IMR-90 (cell line): Measurements from ENCODE around the gene CDH12. TPM values are rescaled to one million over a fixed set of nuclear protein-coding genes. Genes with fewer than 3 reads are reported as not detected.

Experiments used
- ATAC-seq: fragments of 200-7000 bp; cut with Tn5 transposase; 2 replicates; pipeline ENCODE4 v1.9.1; 2020; ENCODE audit warnings: low read depth, mild to moderate bottlenecking, moderate library complexity
- BruUV-seq: library from RNA; stranded (reverse); fragments of 400-500 nt; replicated peaks from 2 replicates; lab custom pipeline; 2021; lab: Mats Ljungman, UMichigan
- CTCF ChIA-PET: fragments of 300-600 bp; formaldehyde crosslinking; extraction: SDS; loops from one replicate; lab custom pipeline; 2021; ENCODE audit warnings: antibody characterized with exemption; lab: Yijun Ruan, JAX
- POLR2A ChIA-PET: fragments of 300-600 bp; sonication (Branson Sonifier 250); formaldehyde crosslinking; loops from one replicate; lab custom pipeline; 2022; ENCODE audit warnings: antibody characterized with exemption; ENCODE audit not compliant: unreplicated experiment; lab: Charles Lee
- DNase-seq: peaks from one replicate; pipeline ENCODE4 v3.0.0; 2013
- H2AFZ ChIP-seq: replicated peaks from 2 replicates; pipeline ENCODE3; 2013; ENCODE audit warnings: low read length, mild to moderate bottlenecking; ENCODE audit not compliant: poor library complexity
- H2AK5ac ChIP-seq: 2 replicates; pipeline ENCODE4 v1.6.1; 2013; ENCODE audit warnings: low read depth, low read length, inconsistent platforms
- H2AK9ac ChIP-seq: replicated peaks from 2 replicates; pipeline ENCODE3; 2013; ENCODE audit warnings: mild to moderate bottlenecking, low read depth, low read length, moderate library complexity; ENCODE audit not compliant: poor library complexity
- H2BK120ac ChIP-seq: 2 replicates; pipeline ENCODE4 v1.6.1; 2013; ENCODE audit warnings: low read depth, low read length, inconsistent platforms
- H2BK15ac ChIP-seq: 3 replicates; pipeline ENCODE4 v1.6.1; 2013; ENCODE audit warnings: low read depth, low read length, inconsistent platforms
- H2BK20ac ChIP-seq: 2 replicates; pipeline ENCODE4 v1.6.1; 2013; ENCODE audit warnings: low read depth, mild to moderate bottlenecking, inconsistent platforms, low read length, moderate library complexity
- H2BK5ac ChIP-seq: 2 replicates; pipeline ENCODE4 v1.6.1; 2013; ENCODE audit warnings: mild to moderate bottlenecking, low read depth, low read length, inconsistent platforms; ENCODE audit not compliant: poor library complexity, severe bottlenecking
- H3K14ac ChIP-seq: replicated peaks from 2 replicates; pipeline ENCODE4 v1.6.1; 2013; ENCODE audit warnings: low read depth, low read length, inconsistent platforms
- H3K18ac ChIP-seq: 2 replicates; pipeline ENCODE4 v1.6.1; 2013; ENCODE audit warnings: low read depth, low read length, control low read depth
- H3K23ac ChIP-seq: 2 replicates; pipeline ENCODE4 v1.6.1; 2013; ENCODE audit warnings: low read depth, low read length, inconsistent platforms
- H3K27ac ChIP-seq: 2 replicates; pipeline ENCODE4 v1.5.1; 2013; ENCODE audit warnings: mild to moderate bottlenecking, control low read depth, low read length; ENCODE audit not compliant: insufficient read depth
- H3K27me3 ChIP-seq: 2 replicates; pipeline ENCODE4 v1.6.1; 2013; ENCODE audit warnings: low read length; ENCODE audit not compliant: control insufficient read depth, insufficient read depth
- H3K36me3 ChIP-seq: 2 replicates; pipeline ENCODE4 v1.6.1; 2013; ENCODE audit warnings: low read length, mixed read lengths; ENCODE audit not compliant: control insufficient read depth, insufficient read depth
- H3K4ac ChIP-seq: 2 replicates; pipeline ENCODE4 v1.6.1; 2013; ENCODE audit warnings: low read depth, low read length, inconsistent platforms
- H3K4me1 ChIP-seq: 2 replicates; pipeline ENCODE4 v1.6.1; 2013; ENCODE audit warnings: low read length, mixed read lengths; ENCODE audit not compliant: control insufficient read depth, insufficient read depth
- H3K4me2 ChIP-seq: 2 replicates; pipeline ENCODE4 v1.6.1; 2013; ENCODE audit warnings: low read depth, mild to moderate bottlenecking, control low read depth, low read length, moderate library complexity
- H3K4me3 ChIP-seq: 2 replicates; pipeline ENCODE4 v1.5.1; 2013; ENCODE audit warnings: low read depth, mild to moderate bottlenecking, control low read depth, low read length, moderate library complexity; ENCODE audit not compliant: insufficient read depth
- H3K56ac ChIP-seq: 2 replicates; pipeline ENCODE4 v1.6.1; 2013; ENCODE audit warnings: low read length, inconsistent platforms; ENCODE audit not compliant: insufficient read depth; ENCODE audit errors: extremely low read depth
- H3K79me1 ChIP-seq, 2 experiments: 2 replicates each; pipeline ENCODE4 v1.6.1; 2013; ENCODE audit warnings: low read length in 2 of 2, inconsistent platforms in 1 of 2, low read depth in 1 of 2
- H3K9ac ChIP-seq: 2 replicates; pipeline ENCODE4 v1.6.1; 2013; ENCODE audit warnings: low read depth, low read length, control low read depth
- H3K9me1 ChIP-seq: 2 replicates; pipeline ENCODE4 v1.6.1; 2013; ENCODE audit warnings: low read length, inconsistent platforms; ENCODE audit not compliant: insufficient read depth
- H3K9me3 ChIP-seq: 2 replicates; pipeline ENCODE4 v1.6.1; 2013; ENCODE audit warnings: low read length; ENCODE audit not compliant: control insufficient read depth, insufficient read depth
- H4K20me1 ChIP-seq: 2 replicates; pipeline ENCODE4 v1.6.1; 2013; ENCODE audit warnings: low read length, inconsistent platforms; ENCODE audit not compliant: insufficient read depth
- H4K5ac ChIP-seq: 2 replicates; pipeline ENCODE4 v1.6.1; 2013; ENCODE audit warnings: mild to moderate bottlenecking, low read depth, low read length, control low read depth
- H4K8ac ChIP-seq, 2 experiments: 2 replicates each; pipeline ENCODE4 v1.6.1; 2013; ENCODE audit warnings: low read depth in 2 of 2, low read length in 2 of 2, control low read depth in 1 of 2, inconsistent platforms in 1 of 2
- H4K91ac ChIP-seq: 2 replicates; pipeline ENCODE4 v1.6.1; 2013; ENCODE audit warnings: low read depth, low read length, inconsistent platforms; ENCODE audit not compliant: insufficient read depth
- CEBPB ChIP-seq: IDR thresholded peaks from 2 replicates; pipeline ENCODE4 v1.6.1; 2012; ENCODE audit warnings: low read depth, low read length, improper control_type of control experiment
- CTCF ChIP-seq: conservative IDR thresholded peaks from 2 replicates; pipeline ENCODE4 v1.5.1; 2012; ENCODE audit warnings: mild to moderate bottlenecking, low read depth, low read length, improper control_type of control experiment
- FOS ChIP-seq: fragments of 150-350 bp; IDR thresholded peaks from 2 replicates; pipeline ENCODE4 v1.6.1; 2016; ENCODE audit warnings: low read depth, low read length
- MXI1 ChIP-seq: IDR thresholded peaks from 2 replicates; pipeline ENCODE4 v1.6.1; 2012; ENCODE audit warnings: low read depth, mild to moderate bottlenecking, low read length, moderate library complexity, borderline replicate concordance
- RCOR1 ChIP-seq: IDR thresholded peaks from 2 replicates; pipeline ENCODE4 v1.6.1; 2012; ENCODE audit warnings: mild to moderate bottlenecking, low read length, improper control_type of control experiment; ENCODE audit not compliant: insufficient replicate concordance
- RFX5 ChIP-seq: IDR thresholded peaks from 2 replicates; pipeline ENCODE4 v1.8.0; 2012; ENCODE audit warnings: low read depth, mild to moderate bottlenecking, low read length, moderate library complexity
- SMC3 ChIP-seq: fragments of 150-350 bp; IDR thresholded peaks from 2 replicates; pipeline ENCODE4 v1.6.1; 2016; ENCODE audit warnings: low read depth, mild to moderate bottlenecking, antibody characterized with exemption, low read length, moderate library complexity
- USF2 ChIP-seq: fragments of 150-350 bp; IDR thresholded peaks from 2 replicates; pipeline ENCODE4 v1.6.1; 2017; ENCODE audit warnings: mild to moderate bottlenecking, antibody characterized with exemption, low read length, low read depth
- WGBS, 2 experiments: methylation state at CpG; one replicate each; pipeline versions ENCODE4 v1.1.5 to v1.1.7; 2013; ENCODE audit warnings: missing lambda C conversion rate in 2 of 2; ENCODE audit not compliant: insufficient read length in 1 of 2; ENCODE audit errors: extremely low coverage in 2 of 2; 5-methylcytosine and 5-hydroxymethylcytosine counted together
- dilution Hi-C: fragments of 300-500 bp; cut with HindIII; formaldehyde crosslinking; loops from one replicate; pipeline ENCODE4 v1.14.3; 2018; ENCODE audit warnings: low sequenced_read_pairs; ENCODE audit not compliant: unreplicated experiment
- in situ Hi-C: fragments of 300-500 bp; cut with MboI; formaldehyde crosslinking; loops from 3 replicates; pipeline ENCODE4 v1.14.3; 2019; ENCODE audit warnings: low sequenced_read_pairs, inconsistent platforms, mixed read lengths
- intact Hi-C: fragments of 100-400 bp; cut with micrococcal nuclease; formaldehyde crosslinking; loops from 2 replicates; pipeline ENCODE4 v1.10.0; 2022
- polyA plus RNA-seq, 3 experiments: library from polyadenylated mRNA; depleted of rRNA; stranded (reverse); fragments of >200 nt; gene quantifications; 2 replicates each; pipeline ENCODE4 v1.2.3, GENCODE V29; 2012; ENCODE audit warnings: low replicate concordance in 1 of 3
- total RNA-seq: library from RNA; depleted of rRNA; stranded (reverse); fragments of >200 nt; gene quantifications from 2 replicates; pipeline ENCODE4 v1.2.3, GENCODE V29; 2012

Gene CDH12
- total and polyA plus RNA-seq, 2 of the 4 experiments (the other 2 are of a cell fraction) = not detected

GRCh38 chr5:22496666-22497065, 356.5 kb downstream of the CDH12 start:
- ChIA-PET POLR2A (no interaction called here), CTCF (no interaction called here)
- no peak overlapping the region for H2BK120ac ChIP-seq
- DNase-seq (no peak), ATAC-seq (no peak)
- WGBS, 2 experiments = 0% methylated on average over 1 of the region's 4 CpGs; no CpG with 5 or more reads in 1 of the 2 experiments
- intact Hi-C loops (no loop called here), dilution Hi-C loops (no loop called here), in situ Hi-C loops (no loop called here)
- no TSS peak for BruUV-seq
- no peak overlapping the region for H3K9ac ChIP-seq
- no peak overlapping the region for H3K4me2 ChIP-seq
- no peaks in the 10 kb centered on the region for H3K79me1 ChIP-seq
- H2BK20ac ChIP-seq = no peak overlapping the region
- no peak overlapping the region for H2BK5ac ChIP-seq
- no peak overlapping the region for H3K23ac ChIP-seq
- H4K20me1 ChIP-seq = no peaks in the 10 kb centered on the region
- H3K4me3 ChIP-seq = no peak overlapping the region
- H3K56ac ChIP-seq = no peak overlapping the region
- no peak overlapping the region for H2AFZ ChIP-seq
- H4K91ac ChIP-seq = no peak overlapping the region
- H4K8ac ChIP-seq = no peak overlapping the region
- no peak overlapping the region for H3K4ac ChIP-seq
- no peak overlapping the region for H2AK5ac ChIP-seq
- no peaks in the 10 kb centered on the region for H3K9me3 ChIP-seq
- TF ChIP-seq RCOR1 = no peak
- no peak for TF ChIP-seq CEBPB
- TF ChIP-seq FOS = no peak
- no peak for TF ChIP-seq MXI1
- TF ChIP-seq USF2 = no peak
- no peak for TF ChIP-seq CTCF
- no peak for TF ChIP-seq SMC3
- no peak for TF ChIP-seq RFX5
- H3K4me1 ChIP-seq = no peaks in the 10 kb centered on the region
- H3K14ac ChIP-seq = no peak overlapping the region
- H4K5ac ChIP-seq = no peak overlapping the region
- H3K9me1 ChIP-seq = no peaks in the 10 kb centered on the region
- no peaks in the 10 kb centered on the region for H3K27me3 ChIP-seq
- H2AK9ac ChIP-seq = no peak overlapping the region
- no peak overlapping the region for H2BK15ac ChIP-seq
- no peak overlapping the region for H3K27ac ChIP-seq
- no peaks in the 10 kb centered on the region for H3K36me3 ChIP-seq
- no peak overlapping the region for H3K18ac ChIP-seq
